Common myeloid progenitor, CD34-positive (primary cell): Measurements from ENCODE around the gene OXCT1.

Source experiments
- CTCF ChIA-PET: fragments of 350-600 bp; sonication (Branson Sonifier 250); formaldehyde crosslinking; loops from one replicate; lab custom pipeline; 2021; ENCODE audit warnings: antibody characterized with exemption; lab: Charles Lee
- POLR2A ChIA-PET: fragments of 350-600 bp; sonication (Branson Sonifier 250); formaldehyde crosslinking; loops from one replicate; lab custom pipeline; 2021; ENCODE audit warnings: antibody characterized with exemption; lab: Charles Lee
- DNase-seq, 3 donors: peaks; one replicate each; pipeline versions ENCODE4 v3.0.0 to v3.0.0-alpha.2; 2013
- H3K27ac ChIP-seq, 2 experiments: 1 replicate in 1 of 2; 2 replicates in 1 of 2; pipeline ENCODE4 v1.7.0; 2013; ENCODE audit warnings: inconsistent platforms in 2 of 2, low read length in 2 of 2, mild to moderate bottlenecking in 2 of 2, low read depth in 1 of 2, moderate library complexity in 1 of 2; ENCODE audit not compliant: severe bottlenecking in 2 of 2, insufficient read depth in 1 of 2, poor library complexity in 1 of 2
- H3K27me3 ChIP-seq, 5 experiments: replicated peaks in 2 of 5; 1 replicate in 3 of 5; 2 replicates in 2 of 5; pipeline versions ENCODE4 v1.6.1 to v1.7.0; 2013; ENCODE audit warnings: low read length in 4 of 5, mild to moderate bottlenecking in 2 of 5, moderate library complexity in 2 of 5, inconsistent platforms in 1 of 5; ENCODE audit not compliant: insufficient read depth in 5 of 5, control insufficient read depth in 4 of 5
- H3K36me3 ChIP-seq, 4 experiments: 1 replicate in 2 of 4; 2 replicates in 2 of 4; pipeline versions ENCODE4 v1.6.1 to v1.7.0; 2013; ENCODE audit warnings: low read length in 3 of 4, control low read depth in 1 of 4, mild to moderate bottlenecking in 1 of 4; ENCODE audit not compliant: control insufficient read depth in 4 of 4, insufficient read depth in 4 of 4
- H3K4me1 ChIP-seq, 4 experiments: 1 replicate in 3 of 4; 2 replicates in 1 of 4; pipeline versions ENCODE4 v1.6.1 to v1.7.1; 2013; ENCODE audit warnings: low read length in 3 of 4, mild to moderate bottlenecking in 3 of 4, control low read depth in 1 of 4, inconsistent platforms in 1 of 4, moderate library complexity in 1 of 4; ENCODE audit not compliant: control insufficient read depth in 4 of 4, insufficient read depth in 4 of 4; ENCODE audit errors: control extremely low read depth in 1 of 4
- H3K4me3 ChIP-seq, 7 experiments: 1 replicate in 4 of 7; 2 replicates in 3 of 7; pipeline versions ENCODE4 v1.5.1 to v1.7.0; 2013; ENCODE audit warnings: mild to moderate bottlenecking in 7 of 7, low read length in 6 of 7, moderate library complexity in 6 of 7, inconsistent platforms in 2 of 7, low read depth in 2 of 7, control low read depth in 1 of 7; ENCODE audit not compliant: insufficient read depth in 4 of 7, control insufficient read depth in 1 of 7; ENCODE audit errors: extremely low read depth in 1 of 7
- H3K9me3 ChIP-seq, 5 experiments: 1 replicate in 4 of 5; 2 replicates in 1 of 5; pipeline versions ENCODE4 v1.6.1 to v1.7.1; 2013; ENCODE audit warnings: low read length in 4 of 5, mild to moderate bottlenecking in 2 of 5, inconsistent platforms in 1 of 5, low read depth in 1 of 5, moderate library complexity in 1 of 5; ENCODE audit not compliant: control insufficient read depth in 4 of 5, insufficient read depth in 2 of 5; ENCODE audit errors: control extremely low read depth in 1 of 5
- WGBS: methylation state at CpG from one replicate; pipeline ENCODE4 v1.1.5; 2013; ENCODE audit not compliant: insufficient coverage; 5-methylcytosine and 5-hydroxymethylcytosine counted together

OXCT1 gene

GRCh38 chr5:41832430-41832829 lies 37.8 kb downstream of the OXCT1 start:
- Histone ChIP-seq H3K27ac (no peak overlapping the region), H3K27me3 (no peaks in the 10 kb centered on the region), H3K4me3 (no peak overlapping the region), H3K36me3 (peaks cover 7 to 28% (median 18%) of the 10 kb centered on the region in 4 experiments), H3K4me1 (no peaks in the 10 kb centered on the region), H3K9me3 (no peaks in the 10 kb centered on the region)
- ChIA-PET POLR2A (no interaction called here), CTCF (interaction anchor here (0.7 to 1.0 kb wide), 2 partner anchors 10 to 25 kb away, joined by 3 to 4 read pairs; no protein-coding TSS in a partner anchor)
- no peak for DNase-seq
- WGBS, result 100% methylated on average over 1 of the region's 3 CpGs

GRCh38 chr5:41831155-41831554 lies 39.1 kb downstream of the OXCT1 start:
- H3K27ac ChIP-seq, result no peak overlapping the region
- H3K9me3 ChIP-seq, result no peaks in the 10 kb centered on the region
- WGBS, result 95% methylated on average over 3 of the region's 3 CpGs
- no peak for DNase-seq
- CTCF ChIA-PET, result no interaction called here
- peaks cover 10 to 28% (median 24%) of the 10 kb centered on the region in 4 experiments for H3K36me3 ChIP-seq
- no peaks in the 10 kb centered on the region for H3K27me3 ChIP-seq
- no peak overlapping the region for H3K4me3 ChIP-seq
- POLR2A ChIA-PET, result no interaction called here
- H3K4me1 ChIP-seq, result no peaks in the 10 kb centered on the region

- Histone ChIP-seq H3K27me3 (no peaks in the 10 kb centered on the region), H3K4me1 (no peaks in the 10 kb centered on the region), H3K9me3 (no peaks in the 10 kb centered on the region), H3K36me3 (peaks cover 7 to 27% (median 25%) of the 10 kb centered on the region in 4 experiments), H3K27ac (no peak overlapping the region), H3K4me3 (no peak overlapping the region)
- ChIA-PET POLR2A (no interaction called here), CTCF (interaction anchor here (0.6 to 2.5 kb wide), 4 partner anchors 9 to 229 kb away, joined by 3 to 6 read pairs (median 5); no protein-coding TSS in a partner anchor)
- WGBS, result no CpG with 5 or more reads among the region's 1 CpG
- DNase-seq, result no peak
These were observed 42.4 kb downstream of the OXCT1 start for GRCh38 chr5:41827792-41828191.

- DNase-seq, result no peak
- POLR2A ChIA-PET, result no interaction called here
- H3K4me3 ChIP-seq, result no peak overlapping the region
- CTCF ChIA-PET, result no interaction called here
- H3K36me3 ChIP-seq, result peaks cover 3 to 14% (median 7%) of the 10 kb centered on the region in 4 experiments
- no peaks in the 10 kb centered on the region for H3K9me3 ChIP-seq
- H3K27me3 ChIP-seq, result no peaks in the 10 kb centered on the region
- H3K4me1 ChIP-seq, result no peaks in the 10 kb centered on the region
- no peak overlapping the region for H3K27ac ChIP-seq
- 83% methylated on average over 2 of the region's 3 CpGs for WGBS
These were observed 48.2 kb downstream of the OXCT1 start for GRCh38 chr5:41822036-41822435.

- H3K4me1 ChIP-seq, result no peaks in the 10 kb centered on the region
- POLR2A ChIA-PET, result no interaction called here
- no peak overlapping the region for H3K4me3 ChIP-seq
- no peaks in the 10 kb centered on the region for H3K9me3 ChIP-seq
- no peak for DNase-seq
- H3K27me3 ChIP-seq, result no peaks in the 10 kb centered on the region
- H3K36me3 ChIP-seq, result peaks cover 0 to 9% (median 5%) of the 10 kb centered on the region in 4 experiments
- no peak overlapping the region for H3K27ac ChIP-seq
- CTCF ChIA-PET, result no interaction called here
These were observed 49.2 kb downstream of the OXCT1 start for GRCh38 chr5:41821051-41821450.

GRCh38 chr5:41820150-41820549 lies 50.1 kb downstream of the OXCT1 start:
- DNase-seq, result no peak
- POLR2A ChIA-PET, result no interaction called here
- no peaks in the 10 kb centered on the region for H3K27me3 ChIP-seq
- no peak overlapping the region for H3K4me3 ChIP-seq
- CTCF ChIA-PET, result no interaction called here
- WGBS, result no CpG with 5 or more reads among the region's 2 CpGs
- no peak overlapping the region for H3K27ac ChIP-seq
- no peaks in the 10 kb centered on the region for H3K9me3 ChIP-seq
- H3K36me3 ChIP-seq, result peaks cover 0 to 4% (median 4%) of the 10 kb centered on the region in 4 experiments
- H3K4me1 ChIP-seq, result no peaks in the 10 kb centered on the region

GRCh38 chr5:41817625-41818301 lies 52.5 kb downstream of the OXCT1 start:
- no peaks in the 10 kb centered on the region for H3K4me1 ChIP-seq
- no peaks in the 10 kb centered on the region for H3K9me3 ChIP-seq
- no peaks in the 10 kb centered on the region for H3K27me3 ChIP-seq
- H3K36me3 ChIP-seq, result peaks cover 0 to 3% (median 0%) of the 10 kb centered on the region in 4 experiments
- no peak overlapping the region for H3K4me3 ChIP-seq
- CTCF ChIA-PET, result no interaction called here
- H3K27ac ChIP-seq, result no peak overlapping the region
- no peak for DNase-seq
- POLR2A ChIA-PET, result no interaction called here
